Activated B cell treated with CpG ODN at 0.5 μM for 24 hours (primary cell): Measurements from ENCODE around the gene PASK. TPM values are rescaled to one million over a fixed set of nuclear protein-coding genes. Genes with fewer than 3 reads are reported as not detected.
A peak's percentile ranks its signal among the peaks of the same experiment; 100 is the strongest.

Experiments
- ATAC-seq: fragments of 200-7000 bp; cut with Tn5 transposase; one replicate; pipeline ENCODE4 v1.10.0; 2021; ENCODE audit warnings: low read depth, mild to moderate bottlenecking, moderate library complexity
- CTCF ChIA-PET: fragments of 350-600 bp; sonication (Branson Sonifier 250); formaldehyde crosslinking; loops from one replicate; lab custom pipeline; 2021; ENCODE audit warnings: antibody characterized with exemption; lab: Charles Lee
- POLR2A ChIA-PET: fragments of 350-600 bp; sonication (Branson Sonifier 250); formaldehyde crosslinking; loops from one replicate; lab custom pipeline; 2021; ENCODE audit warnings: antibody characterized with exemption; lab: Charles Lee
- DNase-seq: peaks from one replicate; pipeline ENCODE4 v3.0.0; 2022
- H3K27ac Mint-ChIP-seq: one replicate; pipeline ENCODE4 v1.8.0; 2020; ENCODE audit warnings: mixed read lengths
- H3K27me3 Mint-ChIP-seq: one replicate; pipeline ENCODE4 v1.8.0; 2021; ENCODE audit warnings: mixed read lengths
- H3K36me3 Mint-ChIP-seq: one replicate; pipeline ENCODE4 v1.8.0; 2021; ENCODE audit warnings: low read depth, mixed read lengths
- H3K4me1 Mint-ChIP-seq: one replicate; pipeline ENCODE4 v1.8.0; 2021; ENCODE audit warnings: mixed read lengths
- H3K4me3 Mint-ChIP-seq: one replicate; pipeline ENCODE4 v1.8.0; 2020; ENCODE audit warnings: mild to moderate bottlenecking, mixed read lengths
- H3K9me3 Mint-ChIP-seq: one replicate; pipeline ENCODE4 v1.8.0; 2020; ENCODE audit warnings: mixed read lengths
- intact Hi-C: fragments of 100-400 bp; cut with micrococcal nuclease; formaldehyde crosslinking; loops from one replicate; pipeline ENCODE4 v1.15.1; 2024
- total RNA-seq: library from RNA; stranded (reverse); gene quantifications from 2 replicates; pipeline ENCODE4 v1.2.3, GENCODE V29; 2022
- TF ChIP-seq, protein P1 (sequence below): fragments of 200-600 bp; IDR thresholded peaks from one replicate; pipeline ENCODE4 v1.8.0; 2022; ENCODE audit warnings: antibody characterized with exemption, mild to moderate bottlenecking

PASK gene
- total RNA-seq, 1 donor from 2014 or later, result 150 TPM

- Mint-ChIP-seq H3K9me3 (no peaks in the 10 kb centered on the region), H3K27me3 (peaks cover 3% of the 10 kb centered on the region), H3K27ac (no peak overlapping the region), H3K36me3 (peaks cover 3% of the 10 kb centered on the region), H3K4me1 (peaks cover 2% of the 10 kb centered on the region), H3K4me3 (peak overlapping the region; percentile 55)
- TF ChIP-seq, protein P1, sequence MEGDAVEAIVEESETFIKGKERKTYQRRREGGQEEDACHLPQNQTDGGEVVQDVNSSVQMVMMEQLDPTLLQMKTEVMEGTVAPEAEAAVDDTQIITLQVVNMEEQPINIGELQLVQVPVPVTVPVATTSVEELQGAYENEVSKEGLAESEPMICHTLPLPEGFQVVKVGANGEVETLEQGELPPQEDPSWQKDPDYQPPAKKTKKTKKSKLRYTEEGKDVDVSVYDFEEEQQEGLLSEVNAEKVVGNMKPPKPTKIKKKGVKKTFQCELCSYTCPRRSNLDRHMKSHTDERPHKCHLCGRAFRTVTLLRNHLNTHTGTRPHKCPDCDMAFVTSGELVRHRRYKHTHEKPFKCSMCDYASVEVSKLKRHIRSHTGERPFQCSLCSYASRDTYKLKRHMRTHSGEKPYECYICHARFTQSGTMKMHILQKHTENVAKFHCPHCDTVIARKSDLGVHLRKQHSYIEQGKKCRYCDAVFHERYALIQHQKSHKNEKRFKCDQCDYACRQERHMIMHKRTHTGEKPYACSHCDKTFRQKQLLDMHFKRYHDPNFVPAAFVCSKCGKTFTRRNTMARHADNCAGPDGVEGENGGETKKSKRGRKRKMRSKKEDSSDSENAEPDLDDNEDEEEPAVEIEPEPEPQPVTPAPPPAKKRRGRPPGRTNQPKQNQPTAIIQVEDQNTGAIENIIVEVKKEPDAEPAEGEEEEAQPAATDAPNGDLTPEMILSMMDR, result no peak
- no peak for ATAC-seq
- no peak for DNase-seq
- CTCF ChIA-PET, result no interaction called here
- intact Hi-C loops, result no loop called here
- POLR2A ChIA-PET, result interaction anchor here (0.7 kb wide), 2 partner anchors 8 to 14 kb away, joined by 4 to 5 read pairs; no protein-coding TSS in a partner anchor
Measured at GRCh38 chr2:241063587-241063986, 85.7 kb downstream of the PASK start.

DNA sequence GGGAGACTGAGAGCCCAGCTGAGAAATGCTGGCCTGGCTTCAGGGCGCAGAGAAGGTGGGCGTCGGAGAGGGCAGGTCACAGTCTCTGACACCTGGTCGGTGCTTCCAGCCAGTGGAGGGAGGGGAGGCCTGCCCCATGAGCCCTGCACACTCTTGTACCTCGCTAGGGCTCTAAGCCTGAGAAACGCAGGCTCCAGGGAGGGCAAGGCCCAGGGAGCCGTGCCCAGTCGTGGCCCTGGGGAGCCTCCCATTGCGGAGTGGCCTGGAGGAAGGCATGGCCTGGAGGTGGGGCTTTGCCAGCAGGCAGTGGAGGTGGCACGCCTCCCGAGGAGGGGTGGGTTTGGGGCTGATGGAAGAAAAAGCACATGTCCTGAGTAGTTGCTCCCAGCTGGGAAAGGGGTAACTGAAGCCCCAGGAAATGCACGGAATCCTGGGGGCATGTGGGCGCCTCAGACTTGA lies 86.2 kb downstream of the PASK start:
- no peak overlapping the region for H3K27ac Mint-ChIP-seq
- POLR2A ChIA-PET, result interaction anchor here (0.7 kb wide), 1 partner anchor 14 kb away, joined by 5 read pairs; no protein-coding TSS in a partner anchor
- no peak for ATAC-seq
- H3K4me3 Mint-ChIP-seq, result no peak overlapping the region
- peaks cover 2% of the 10 kb centered on the region for H3K4me1 Mint-ChIP-seq
- H3K27me3 Mint-ChIP-seq, result peaks cover 3% of the 10 kb centered on the region
- TF ChIP-seq, protein P1, result no peak
- CTCF ChIA-PET, result no interaction called here
- intact Hi-C loops, result no loop called here
- no peak for DNase-seq
- H3K9me3 Mint-ChIP-seq, result no peaks in the 10 kb centered on the region
- peaks cover 2% of the 10 kb centered on the region for H3K36me3 Mint-ChIP-seq

DNA sequence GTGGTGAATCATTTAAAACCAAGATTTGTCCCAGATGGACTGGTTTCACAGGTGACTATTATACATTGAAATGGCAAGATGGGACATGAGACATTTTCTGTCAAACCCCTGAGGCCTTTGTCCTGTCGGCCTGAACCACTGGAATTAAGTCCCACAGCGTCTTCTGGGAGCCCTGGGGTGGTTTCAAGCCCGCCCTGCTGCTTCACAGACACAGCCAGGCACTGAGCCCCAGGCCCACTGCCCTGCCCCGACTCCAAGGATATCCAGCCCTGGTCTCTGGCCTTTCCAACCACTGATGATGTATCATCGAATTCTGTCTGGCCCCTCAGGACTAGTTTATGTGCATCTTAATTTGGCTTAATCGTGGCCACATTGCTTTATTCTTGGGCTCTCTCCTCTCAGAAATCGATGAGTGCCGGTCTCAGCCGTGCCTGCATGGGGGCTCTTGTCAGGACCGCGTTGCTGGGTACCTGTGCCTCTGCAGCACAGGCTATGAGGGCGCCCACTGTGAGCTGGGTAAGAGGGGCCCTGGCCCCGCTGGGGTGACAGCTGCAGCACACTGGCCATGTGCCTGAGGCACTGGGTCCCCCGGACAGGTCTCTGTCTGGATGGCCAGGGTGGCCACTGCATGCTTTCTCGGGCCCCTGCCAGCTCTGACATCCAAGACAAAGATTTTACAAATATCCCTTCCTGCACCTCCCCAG lies 86.7 kb downstream of the PASK start:
- H3K27ac Mint-ChIP-seq, result no peak overlapping the region
- peaks cover 2% of the 10 kb centered on the region for H3K4me1 Mint-ChIP-seq
- TF ChIP-seq, protein P1, result no peak
- intact Hi-C loops, result no loop called here
- no peak overlapping the region for H3K4me3 Mint-ChIP-seq
- ChIA-PET POLR2A (interaction anchor here (0.6 kb wide), 1 partner anchor 17 kb away, joined by 4 read pairs; no protein-coding TSS in a partner anchor), CTCF (no interaction called here)
- peaks cover 3% of the 10 kb centered on the region for H3K27me3 Mint-ChIP-seq
- no peak for DNase-seq
- ATAC-seq, result no peak
- H3K36me3 Mint-ChIP-seq, result no peaks in the 10 kb centered on the region
- H3K9me3 Mint-ChIP-seq, result no peaks in the 10 kb centered on the region

DNA sequence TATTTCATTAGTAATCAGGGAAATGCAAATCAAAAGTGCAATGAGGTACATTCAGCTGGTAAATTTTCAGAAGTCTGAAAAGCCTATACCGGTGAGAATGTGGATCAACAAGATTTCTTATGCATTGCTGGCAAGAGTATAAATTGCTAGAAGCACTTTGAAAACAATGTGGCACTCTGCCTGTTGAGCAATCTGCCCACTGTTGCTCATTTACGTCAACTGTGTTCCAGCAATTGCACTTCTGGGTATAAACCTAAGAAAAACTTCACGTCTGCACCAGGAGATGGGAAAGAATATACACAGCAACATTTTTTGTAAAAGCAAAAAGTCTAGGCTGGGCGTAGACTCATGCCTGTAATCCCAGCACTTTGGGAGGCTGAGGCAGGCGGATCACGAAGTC lies 88.0 kb downstream of the PASK start:
- Mint-ChIP-seq H3K4me1 (peaks cover 2% of the 10 kb centered on the region), H3K27ac (no peak overlapping the region), H3K4me3 (no peak overlapping the region), H3K36me3 (no peaks in the 10 kb centered on the region), H3K27me3 (peaks cover 3% of the 10 kb centered on the region), H3K9me3 (no peaks in the 10 kb centered on the region)
- ATAC-seq, result no peak
- POLR2A ChIA-PET, result no interaction called here
- no peak for DNase-seq
- TF ChIP-seq, protein P1, result no peak
- CTCF ChIA-PET, result no interaction called here
- intact Hi-C loops, result no loop called here

Other genes starting within 250 kb of the PASK start
- gene CROCC2, start 243.1 kb downstream of the PASK start, total RNA-seq, result not detected in 2 replicates
- 44.7 and 59.8 TPM in 2 replicates for gene SNED1, start 150.9 kb downstream of the PASK start, total RNA-seq
- gene MTERF4, start 47.2 kb downstream of the PASK start, total RNA-seq, result 99.7 and 122 TPM in 2 replicates
- gene PPP1R7, start 995 bp upstream of the PASK start, total RNA-seq, result 72.0 and 74.5 TPM in 2 replicates
- gene ANO7, start 39.2 kb upstream of the PASK start, total RNA-seq, result 1.2 and 1.5 TPM in 2 replicates
- gene HDLBP, start 166.2 kb upstream of the PASK start, total RNA-seq, result 158 and 168 TPM in 2 replicates
- gene SEPTIN2, start 166.5 kb upstream of the PASK start, total RNA-seq, result 238 and 251 TPM in 2 replicates
- 74.7 and 91.2 TPM in 2 replicates for gene FARP2, start 206.8 kb upstream of the PASK start, total RNA-seq